PC-3 (cell line): ENCODE measurements around the gene GNAI2.

ENCODE experiments used
- EZH2 ChIP-seq: fragments of 300-600 bp; sonication (generic); IDR thresholded peaks from one replicate; pipeline ENCODE4 v1.6.1; 2017; ENCODE audit warnings: antibody characterized with exemption, mild to moderate bottlenecking, low read length; ENCODE audit not compliant: unreplicated experiment
- TF ChIP-seq, protein P1 (sequence below): fragments of 300-600 bp; sonication (generic); conservative IDR thresholded peaks from 2 replicates; pipeline ENCODE4 v1.5.1; 2017; ENCODE audit warnings: antibody characterized with exemption, low read depth, mild to moderate bottlenecking, low read length

DNA sequence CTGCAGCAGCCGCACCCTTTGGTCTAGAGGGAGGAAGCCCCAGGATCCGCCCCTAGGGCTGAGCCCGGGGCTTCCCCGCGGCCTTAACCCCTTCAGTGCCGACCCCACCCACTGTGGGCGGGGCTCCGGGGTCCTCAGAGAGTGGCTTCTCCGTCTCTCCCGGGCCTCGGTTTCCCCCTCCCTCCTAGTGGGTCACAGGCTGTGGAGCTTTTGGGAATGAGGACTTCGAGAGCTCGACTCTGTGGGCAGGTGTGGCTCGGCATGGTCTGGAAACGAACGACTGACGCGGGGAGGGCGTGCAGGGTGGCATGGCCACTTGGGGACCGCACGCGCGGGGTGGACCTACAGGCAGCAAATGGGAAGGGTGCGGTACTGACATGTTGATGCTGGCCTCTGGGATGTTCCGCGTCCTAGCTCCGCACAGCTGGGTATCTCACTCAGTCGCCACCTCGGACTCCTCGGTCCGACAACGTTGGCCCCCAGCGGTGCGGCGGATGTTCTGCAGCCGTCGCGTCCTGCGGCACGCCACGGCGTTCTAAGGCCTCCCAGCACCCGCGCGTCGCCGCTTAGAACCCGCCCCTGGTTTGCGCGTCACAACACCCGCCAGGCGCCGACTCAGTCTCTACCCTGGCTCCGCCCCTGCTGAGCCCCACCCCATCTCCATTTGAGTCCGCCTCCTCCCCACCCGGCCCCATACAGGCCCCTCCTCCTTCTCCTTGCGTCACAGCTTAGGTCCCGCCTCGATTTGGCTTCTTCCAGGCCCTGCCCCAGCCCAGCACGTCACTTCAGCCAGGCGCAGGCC is 63.0 kb downstream of the GNAI2 start, which contains the start of the genes HYAL3 and NAA80:
- TF ChIP-seq, protein P1, sequence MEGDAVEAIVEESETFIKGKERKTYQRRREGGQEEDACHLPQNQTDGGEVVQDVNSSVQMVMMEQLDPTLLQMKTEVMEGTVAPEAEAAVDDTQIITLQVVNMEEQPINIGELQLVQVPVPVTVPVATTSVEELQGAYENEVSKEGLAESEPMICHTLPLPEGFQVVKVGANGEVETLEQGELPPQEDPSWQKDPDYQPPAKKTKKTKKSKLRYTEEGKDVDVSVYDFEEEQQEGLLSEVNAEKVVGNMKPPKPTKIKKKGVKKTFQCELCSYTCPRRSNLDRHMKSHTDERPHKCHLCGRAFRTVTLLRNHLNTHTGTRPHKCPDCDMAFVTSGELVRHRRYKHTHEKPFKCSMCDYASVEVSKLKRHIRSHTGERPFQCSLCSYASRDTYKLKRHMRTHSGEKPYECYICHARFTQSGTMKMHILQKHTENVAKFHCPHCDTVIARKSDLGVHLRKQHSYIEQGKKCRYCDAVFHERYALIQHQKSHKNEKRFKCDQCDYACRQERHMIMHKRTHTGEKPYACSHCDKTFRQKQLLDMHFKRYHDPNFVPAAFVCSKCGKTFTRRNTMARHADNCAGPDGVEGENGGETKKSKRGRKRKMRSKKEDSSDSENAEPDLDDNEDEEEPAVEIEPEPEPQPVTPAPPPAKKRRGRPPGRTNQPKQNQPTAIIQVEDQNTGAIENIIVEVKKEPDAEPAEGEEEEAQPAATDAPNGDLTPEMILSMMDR: peak; percentile 36; the same call in 1 of the 2 replicates
- no peak for TF ChIP-seq EZH2
